Left lung (tissue), 10 donors: ENCODE measurements around the gene SLC9A3. TPM values are rescaled to one million over a fixed set of nuclear protein-coding genes. Genes with fewer than 3 reads are reported as not detected.

Source experiments
- ATAC-seq: fragments of 200-7000 bp; cut with Tn5 transposase; one replicate; pipeline ENCODE4 v1.9.1; 2020; ENCODE audit warnings: moderate library complexity
- DNase-seq, 4 donors: peaks; one replicate each; pipeline ENCODE4 v3.0.0-alpha.2; 2013 to 2020
- H3K27ac ChIP-seq, 2 donors: fragments of 200-600 bp; sonication (generic) in 1 of 2; one replicate each; pipeline versions ENCODE4 v1.5.0 to v1.8.0; 2020 to 2021
- H3K27me3 ChIP-seq, 2 donors: fragments of 200-600 bp; sonication (generic) in 1 of 2; one replicate each; pipeline versions ENCODE4 v1.5.0 to v1.8.0; 2020 to 2021
- H3K36me3 ChIP-seq, 2 donors: fragments of 200-600 bp; sonication (generic) in 1 of 2; one replicate each; pipeline versions ENCODE4 v1.5.0 to v1.8.0; 2020 to 2021
- H3K4me1 ChIP-seq, 2 donors: fragments of 200-600 bp; one replicate each; pipeline ENCODE4 v1.8.0; 2021
- H3K4me3 ChIP-seq, 2 donors: fragments of 200-600 bp; sonication (generic) in 1 of 2; one replicate each; pipeline versions ENCODE4 v1.5.0 to v1.8.0; 2020 to 2021; ENCODE audit warnings: mild to moderate bottlenecking in 1 of 2
- H3K9me3 ChIP-seq, 2 donors: fragments of 200-600 bp; sonication (generic) in 1 of 2; one replicate each; pipeline versions ENCODE4 v1.5.0 to v1.8.0; 2020 to 2021
- intact Hi-C, 2 donors: fragments of 100-400 bp; cut with DNase I; formaldehyde crosslinking; loops; one replicate each; pipeline versions ENCODE4 v1.11.2 to v1.14.2; 2022
- polyA plus RNA-seq, 6 donors: library from polyadenylated mRNA; unstranded; fragments of 120-200 nt; gene quantifications; one replicate each; pipeline ENCODE4 v1.2.1, GENCODE V29; 2013; ENCODE audit not compliant: insufficient read length in 6 of 6
- total RNA-seq, 2 donors: library from RNA; stranded (reverse); fragmentation: NEBNext Ultra II Directional; extraction: Animal tissue kit (Norgen Biotek cat#: 25700); gene quantifications; one replicate each; pipeline ENCODE4 v1.2.1, GENCODE V29; 2021
- TF ChIP-seq, protein P1 (sequence below), 2 donors: fragments of 200-600 bp; sonication (generic) in 1 of 2; IDR thresholded peaks; one replicate each; pipeline versions ENCODE4 v1.5.0 to v1.8.0; 2021; ENCODE audit warnings: antibody characterized with exemption in 2 of 2
- donor health status: DM: no; HTN: yes; CAD: no.
- donor health status: DM: no; HTN: no; CAD: no.

Gene SLC9A3
- total and polyA plus RNA-seq, 8 donors = 0.99 to 4.3 (median 2.9) TPM

DNA sequence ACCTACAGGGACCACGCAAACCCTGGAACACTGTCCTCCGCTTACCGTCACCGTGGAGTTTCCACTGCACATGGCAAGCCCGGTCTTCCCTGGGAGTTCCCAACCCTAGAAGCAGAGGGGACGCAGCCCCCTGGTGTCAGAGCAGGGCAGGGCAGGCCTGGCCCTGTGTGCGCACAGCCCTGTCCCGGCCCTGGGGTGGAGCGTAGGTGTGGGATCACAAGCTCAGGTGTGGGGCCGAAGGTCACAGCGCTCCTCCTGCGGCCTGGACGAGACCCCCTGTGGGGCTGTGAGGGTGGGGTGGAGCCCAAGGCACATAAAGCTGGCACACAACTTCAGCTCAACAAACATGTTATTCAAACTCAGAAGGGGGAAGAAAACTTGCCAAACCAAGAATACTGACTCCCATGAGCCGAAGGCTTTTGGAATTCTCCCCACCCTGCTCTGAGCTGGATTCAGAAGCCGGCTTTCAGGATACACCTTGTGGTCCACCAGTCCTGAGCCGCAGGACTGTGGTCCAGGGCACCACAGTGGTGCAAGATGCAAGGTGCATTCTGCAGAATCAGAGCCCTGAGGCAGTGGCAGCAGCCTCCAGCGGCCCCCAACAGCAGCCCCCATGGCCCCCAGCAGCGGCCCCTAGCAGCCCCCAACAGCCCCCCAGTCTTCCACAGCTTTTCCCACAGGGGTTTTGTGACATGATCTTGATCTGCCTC is 93.1 kb downstream of the SLC9A3 start:
- Histone ChIP-seq H3K4me3 (no peak overlapping the region), H3K9me3 (no peaks in the 10 kb centered on the region), H3K27me3 (no peaks in the 10 kb centered on the region), H3K27ac (no peak overlapping the region), H3K4me1 (peaks cover 0 to 4% of the 10 kb centered on the region in 2 donors), H3K36me3 (no peaks in the 10 kb centered on the region)
- DNase-seq (peak in 1 of 4 donors; percentile 53), ATAC-seq (peak; percentile 55)
- TF ChIP-seq, protein P1, sequence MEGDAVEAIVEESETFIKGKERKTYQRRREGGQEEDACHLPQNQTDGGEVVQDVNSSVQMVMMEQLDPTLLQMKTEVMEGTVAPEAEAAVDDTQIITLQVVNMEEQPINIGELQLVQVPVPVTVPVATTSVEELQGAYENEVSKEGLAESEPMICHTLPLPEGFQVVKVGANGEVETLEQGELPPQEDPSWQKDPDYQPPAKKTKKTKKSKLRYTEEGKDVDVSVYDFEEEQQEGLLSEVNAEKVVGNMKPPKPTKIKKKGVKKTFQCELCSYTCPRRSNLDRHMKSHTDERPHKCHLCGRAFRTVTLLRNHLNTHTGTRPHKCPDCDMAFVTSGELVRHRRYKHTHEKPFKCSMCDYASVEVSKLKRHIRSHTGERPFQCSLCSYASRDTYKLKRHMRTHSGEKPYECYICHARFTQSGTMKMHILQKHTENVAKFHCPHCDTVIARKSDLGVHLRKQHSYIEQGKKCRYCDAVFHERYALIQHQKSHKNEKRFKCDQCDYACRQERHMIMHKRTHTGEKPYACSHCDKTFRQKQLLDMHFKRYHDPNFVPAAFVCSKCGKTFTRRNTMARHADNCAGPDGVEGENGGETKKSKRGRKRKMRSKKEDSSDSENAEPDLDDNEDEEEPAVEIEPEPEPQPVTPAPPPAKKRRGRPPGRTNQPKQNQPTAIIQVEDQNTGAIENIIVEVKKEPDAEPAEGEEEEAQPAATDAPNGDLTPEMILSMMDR (IDR thresholded peaks at IDR 0.05) = peak; percentile 10 to 61
- intact Hi-C loops = no loop called here

DNA sequence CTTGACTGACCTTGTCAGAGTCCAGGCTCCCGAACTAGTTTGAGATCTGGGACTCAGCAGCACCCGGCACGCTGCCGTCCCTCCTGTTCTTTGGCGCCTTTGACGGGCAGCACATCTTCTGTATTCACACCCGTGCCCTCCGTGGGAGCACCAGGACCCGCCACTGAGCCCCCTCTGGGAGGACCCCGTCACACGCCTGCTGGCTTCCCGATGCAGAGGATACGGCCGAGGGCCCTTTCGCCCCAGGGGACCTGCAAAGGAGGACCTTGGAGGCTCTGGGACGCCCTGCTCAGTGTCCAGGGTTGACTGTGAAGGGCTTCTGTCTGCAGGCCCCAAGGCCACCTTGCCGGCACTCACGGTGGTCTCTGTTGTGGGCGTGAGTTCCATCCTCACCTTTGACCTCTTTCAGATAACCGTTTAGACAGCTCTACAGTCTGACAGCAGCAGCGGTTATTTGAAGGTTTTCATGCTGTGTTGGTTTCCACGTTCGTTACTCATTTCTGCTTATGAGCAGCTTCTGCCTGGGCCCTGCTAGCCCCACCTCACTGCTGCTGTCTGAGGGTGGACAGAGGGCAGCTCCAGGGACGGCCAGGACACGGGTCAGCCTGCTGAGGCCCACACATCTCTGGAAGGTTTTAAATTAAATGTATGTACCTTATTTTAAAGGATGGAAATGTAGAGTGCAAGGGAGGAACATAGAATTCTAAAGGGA is 93.9 kb downstream of the SLC9A3 start:
- intact Hi-C loops = no loop called here
- TF ChIP-seq, protein P1 (IDR thresholded peaks at IDR 0.05) = no peak
- Histone ChIP-seq H3K36me3 (no peaks in the 10 kb centered on the region), H3K27me3 (no peaks in the 10 kb centered on the region), H3K4me1 (peaks cover 0 to 4% of the 10 kb centered on the region in 2 donors), H3K4me3 (no peak overlapping the region), H3K27ac (no peak overlapping the region), H3K9me3 (no peaks in the 10 kb centered on the region)
- ATAC-seq (no peak), DNase-seq (no peak)

DNA sequence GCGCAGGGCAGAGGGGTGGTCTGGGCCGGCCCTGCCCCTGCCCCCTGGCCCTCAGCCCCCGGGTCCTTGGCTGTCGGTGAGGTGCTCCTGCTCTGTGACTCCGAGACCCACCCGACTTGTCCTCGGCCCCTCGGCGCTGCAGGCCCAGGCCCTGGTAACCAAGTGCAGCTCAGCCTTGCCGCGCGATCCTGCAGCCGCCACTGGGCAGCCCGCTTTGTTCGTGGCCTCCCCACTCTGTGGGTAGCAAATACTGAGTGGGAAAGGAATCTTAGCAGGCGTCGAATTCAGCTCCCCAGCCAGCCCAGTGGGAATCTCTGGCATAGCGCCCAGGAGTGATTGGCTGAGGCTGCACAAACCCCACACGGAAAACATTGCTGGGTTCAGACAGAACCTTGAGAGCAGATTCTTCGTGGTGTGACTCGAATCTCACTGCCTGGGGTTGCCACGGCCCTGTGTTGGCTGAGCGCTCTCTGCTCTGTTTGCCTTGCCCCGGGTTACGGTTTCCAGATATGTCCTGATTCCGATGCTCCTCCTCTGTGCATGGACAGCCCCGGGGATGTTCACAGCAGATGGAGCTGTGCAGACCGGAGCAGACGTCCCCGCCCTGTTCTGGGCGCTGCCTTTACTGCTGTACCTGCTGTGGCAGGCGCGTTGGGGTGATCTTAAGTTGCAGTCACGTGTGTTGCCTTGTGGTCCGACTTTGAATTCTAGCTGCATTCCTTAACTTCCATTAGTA is 94.6 kb downstream of the SLC9A3 start:
- Histone ChIP-seq H3K27ac (no peak overlapping the region), H3K4me1 (peaks cover 0 to 4% of the 10 kb centered on the region in 2 donors), H3K36me3 (no peaks in the 10 kb centered on the region), H3K9me3 (no peaks in the 10 kb centered on the region), H3K4me3 (no peak overlapping the region), H3K27me3 (no peaks in the 10 kb centered on the region)
- peak; percentile 31 for ATAC-seq
- DNase-seq = peak in 2 of 4 donors; percentile 46 to 62
- TF ChIP-seq, protein P1 (IDR thresholded peaks at IDR 0.05) = no peak
- intact Hi-C loops = no loop called here

DNA sequence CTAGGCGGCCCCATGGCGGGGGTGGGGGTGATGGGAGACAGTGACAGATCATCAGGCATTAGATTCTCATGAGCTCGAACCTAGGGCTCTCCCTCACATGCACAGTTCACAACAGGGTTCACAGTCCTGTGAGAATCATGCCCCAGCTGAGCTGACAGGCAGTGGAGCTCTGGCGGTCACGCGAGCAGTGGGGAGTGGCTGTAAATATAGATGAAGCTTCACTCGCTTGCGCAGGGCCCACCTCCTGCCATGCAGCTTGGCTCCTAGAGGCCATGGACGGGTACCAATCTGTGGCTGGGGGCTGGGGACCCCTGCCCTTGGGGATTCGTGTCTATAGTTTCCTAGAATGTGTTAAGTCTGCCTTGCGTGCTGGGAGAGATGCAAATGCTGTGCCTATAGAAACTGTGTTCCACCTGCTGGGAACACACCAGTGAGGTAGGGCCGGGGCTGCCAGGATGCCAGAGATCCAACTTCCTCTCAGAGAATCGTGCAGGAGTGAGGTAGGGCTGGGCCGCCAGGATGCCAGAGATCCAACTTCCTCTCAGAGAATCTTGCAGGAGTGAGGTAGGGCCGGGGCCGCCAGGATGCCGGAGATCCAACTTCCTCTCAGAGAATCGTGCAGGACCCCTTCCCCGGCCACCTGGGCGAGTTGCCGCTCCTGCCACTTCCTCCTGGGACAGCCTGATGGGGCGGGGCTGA is 95.3 kb downstream of the SLC9A3 start:
- H3K4me1 ChIP-seq = peaks cover 0 to 4% of the 10 kb centered on the region in 2 donors
- ATAC-seq = no peak
- DNase-seq = no peak
- H3K4me3 ChIP-seq = no peak overlapping the region
- no peak overlapping the region for H3K27ac ChIP-seq
- H3K9me3 ChIP-seq = no peaks in the 10 kb centered on the region
- TF ChIP-seq, protein P1 (IDR thresholded peaks at IDR 0.05) = no peak
- H3K36me3 ChIP-seq = no peaks in the 10 kb centered on the region
- H3K27me3 ChIP-seq = no peaks in the 10 kb centered on the region
- intact Hi-C loops = no loop called here
